GM11168 (cell line): ENCODE measurements around the gene AKAP13.

ENCODE experiments used
- in situ Hi-C: fragments of 300-500 bp; cut with MboI; formaldehyde crosslinking; loops from one replicate; pipeline ENCODE4 v1.12.0; 2022; ENCODE audit warnings: low sequenced_read_pairs; ENCODE audit not compliant: unreplicated experiment

AKAP13 gene

DNA sequence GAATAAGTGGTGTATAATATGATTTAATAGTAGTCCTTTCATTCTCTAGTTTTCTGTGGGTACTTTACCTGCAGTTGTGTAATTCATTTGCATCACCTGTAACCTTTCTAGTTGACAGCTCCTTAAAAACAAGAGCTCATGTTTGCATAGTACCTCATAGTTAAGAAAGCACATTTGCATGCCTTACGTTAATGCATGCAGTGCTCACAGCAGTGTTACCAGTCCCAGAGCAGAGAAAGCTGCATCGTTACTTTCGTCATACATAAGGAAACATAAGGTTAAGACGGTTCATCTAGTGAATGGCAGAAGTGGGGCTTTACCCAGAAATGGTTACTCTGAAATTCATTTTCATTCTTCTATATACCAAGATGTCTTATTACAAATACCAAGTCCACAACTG lies 111.3 kb downstream of the AKAP13 start:
- in situ Hi-C loops = loop anchor here (25.0 kb wide), 1 partner anchor 154 kb away; no protein-coding TSS in a partner anchor

DNA sequence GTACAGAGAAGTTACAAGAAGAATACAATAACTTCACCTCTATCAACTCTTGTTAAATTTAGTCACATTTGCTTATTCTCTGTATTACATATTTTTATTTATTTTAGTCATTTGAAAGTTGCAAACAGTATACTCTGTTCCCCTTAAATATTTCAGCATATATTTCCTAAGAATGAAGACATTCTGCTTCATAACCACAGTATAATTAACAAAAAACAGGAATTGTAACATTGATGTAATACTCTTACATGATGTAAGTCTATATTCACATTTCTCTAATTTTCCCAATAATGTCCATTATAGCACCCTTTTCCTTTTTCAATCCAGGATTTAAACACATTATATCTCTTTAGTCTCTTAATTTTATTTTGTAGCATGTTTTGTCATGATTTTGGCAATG lies 112.0 kb downstream of the AKAP13 start:
- in situ Hi-C loops = loop anchor here (25.0 kb wide), 1 partner anchor 155 kb away; no protein-coding TSS in a partner anchor

DNA sequence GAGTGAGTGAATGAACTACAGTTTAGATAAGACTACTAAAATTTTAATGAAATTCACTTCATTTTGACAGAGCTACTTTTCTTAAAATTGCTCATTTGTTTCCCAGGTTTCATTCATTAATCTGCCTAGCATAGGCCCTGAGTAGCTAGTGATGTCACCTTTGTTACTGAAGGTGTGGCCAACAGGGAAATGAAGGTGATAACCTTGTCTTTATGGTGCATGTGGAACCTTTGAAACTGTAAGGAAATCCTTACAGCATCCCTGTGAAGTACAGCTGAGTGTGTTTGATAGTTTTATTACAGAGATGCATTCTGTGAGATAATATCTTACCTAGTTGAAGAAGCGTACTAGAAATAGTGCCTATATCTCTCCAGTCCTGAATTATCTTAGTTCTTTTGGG lies 112.9 kb downstream of the AKAP13 start:
- in situ Hi-C loops = loop anchor here (25.0 kb wide), 1 partner anchor 156 kb away; no protein-coding TSS in a partner anchor

DNA sequence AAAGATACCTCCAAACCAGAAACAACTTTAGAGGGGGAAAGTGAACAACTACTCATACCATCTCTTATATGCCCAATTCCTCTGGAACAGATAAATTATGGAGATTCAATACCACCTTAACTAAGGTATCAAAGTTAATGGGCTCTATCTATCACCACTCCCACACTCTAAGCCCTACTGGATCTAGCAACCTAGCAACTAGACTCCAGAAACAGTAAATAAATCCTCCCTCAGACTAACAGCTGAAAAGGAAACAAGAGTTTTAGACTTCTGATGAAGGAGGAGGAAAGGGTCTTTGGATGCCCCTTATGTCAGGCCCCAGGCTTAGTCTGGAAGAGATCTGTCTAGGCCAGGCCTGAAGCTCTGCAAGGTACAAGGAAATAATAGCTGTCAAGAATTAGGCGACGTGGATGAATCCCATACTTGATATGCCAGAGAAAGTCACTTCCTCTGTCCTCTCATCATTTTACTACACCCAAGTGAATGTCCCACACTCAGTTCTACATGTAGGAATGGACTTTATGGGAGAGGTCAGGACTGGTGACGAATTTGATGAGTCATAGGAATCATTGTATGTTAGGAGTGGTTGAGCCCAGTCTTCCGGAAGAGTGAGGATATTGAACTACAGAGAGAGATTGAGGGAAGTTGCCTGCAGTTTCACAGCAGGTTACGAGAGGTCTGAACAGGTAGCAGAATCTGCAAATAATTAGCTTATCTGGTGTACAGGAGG lies 113.8 kb downstream of the AKAP13 start:
- in situ Hi-C loops = loop anchor here (25.0 kb wide), 1 partner anchor 157 kb away; no protein-coding TSS in a partner anchor

DNA sequence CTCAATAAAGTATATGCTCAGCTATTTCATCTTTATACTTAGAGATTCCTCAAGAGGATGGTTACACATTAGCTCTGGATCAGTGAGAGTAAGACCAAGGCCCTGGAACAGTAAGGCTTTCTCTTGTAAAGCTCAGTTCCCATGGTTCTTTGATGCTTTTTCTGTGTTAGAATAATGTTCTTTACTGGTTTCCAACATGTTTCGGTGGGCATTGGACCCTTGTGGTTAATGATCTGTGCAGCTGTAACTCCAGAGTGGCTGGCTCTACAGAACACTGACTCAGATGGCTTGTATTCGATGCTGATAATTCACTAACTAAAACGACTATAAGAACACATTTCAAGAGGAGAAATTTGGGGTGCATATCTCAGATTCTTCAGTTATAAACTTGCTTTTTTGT lies 114.7 kb downstream of the AKAP13 start:
- in situ Hi-C loops = loop anchor here (25.0 kb wide), 1 partner anchor 158 kb away; no protein-coding TSS in a partner anchor

DNA sequence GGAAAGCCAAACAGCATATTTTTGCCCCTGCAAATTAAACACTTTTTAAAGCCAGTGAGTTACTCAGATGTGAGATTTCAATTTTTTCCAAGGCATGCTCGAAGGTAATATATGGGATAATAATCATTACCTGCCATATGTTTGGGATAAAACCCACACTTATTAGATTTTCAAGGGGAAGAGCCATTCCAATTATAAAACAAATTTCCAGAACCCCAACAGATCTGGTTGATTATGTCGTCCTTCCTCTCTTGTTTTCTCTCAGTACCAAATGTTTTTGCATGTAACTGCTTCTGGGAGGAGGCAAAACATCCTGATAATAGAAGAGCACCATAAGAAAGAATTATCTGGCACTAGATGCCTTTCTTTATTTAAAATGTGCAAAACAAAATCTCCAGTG lies 115.1 kb downstream of the AKAP13 start:
- in situ Hi-C loops = loop anchor here (25.0 kb wide), 1 partner anchor 158 kb away; no protein-coding TSS in a partner anchor

DNA sequence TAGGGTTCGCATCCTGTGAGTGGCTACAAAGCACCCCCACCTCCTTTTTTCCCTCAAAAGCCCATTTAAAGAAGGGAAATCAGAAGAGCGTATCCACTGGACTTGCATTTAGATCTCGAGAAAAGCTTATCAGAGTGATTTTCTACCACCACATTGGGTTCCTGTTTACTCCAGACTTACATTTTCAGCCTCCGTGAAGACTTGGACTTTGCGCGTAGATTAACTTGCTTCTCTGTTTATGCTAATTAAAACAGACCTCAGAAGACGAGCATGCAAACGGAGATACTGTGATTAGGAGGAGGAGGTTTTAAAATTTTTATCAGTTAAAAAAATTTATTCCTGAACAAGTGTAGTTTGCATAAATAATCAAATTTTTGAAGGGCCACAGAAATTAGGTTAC lies 115.7 kb downstream of the AKAP13 start:
- in situ Hi-C loops = loop anchor here (25.0 kb wide), 1 partner anchor 159 kb away; no protein-coding TSS in a partner anchor

DNA sequence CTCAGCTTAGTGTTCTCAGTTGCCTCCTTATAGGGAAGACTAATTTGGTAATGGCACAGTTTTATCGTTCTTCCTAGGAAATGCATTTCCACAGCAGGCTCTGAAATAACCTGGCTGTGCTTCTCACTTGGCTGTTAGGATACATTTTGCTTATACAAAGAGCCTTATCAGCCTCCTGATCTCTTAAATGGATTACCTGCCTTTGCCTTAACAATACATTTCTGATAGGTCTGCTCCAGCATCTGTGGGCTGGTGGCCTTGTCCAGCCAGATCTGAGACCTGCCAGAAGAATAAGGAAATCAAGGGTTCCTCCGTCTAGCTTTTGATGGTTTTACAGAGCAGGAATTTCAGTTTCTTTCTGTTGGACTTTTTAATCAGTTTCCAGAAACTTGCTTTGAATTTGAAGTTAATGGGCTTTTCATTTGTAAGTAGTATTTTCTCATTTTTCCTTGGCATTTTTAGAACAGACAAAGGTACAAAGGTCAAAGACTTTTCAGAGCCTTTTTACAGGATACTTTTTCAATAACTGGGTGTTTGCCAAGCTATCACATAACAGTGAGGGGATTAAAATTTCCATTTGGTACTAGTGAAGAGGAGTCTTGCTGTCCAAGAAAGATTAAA lies 116.3 kb downstream of the AKAP13 start:
- in situ Hi-C loops = loop anchor here (25.0 kb wide), 1 partner anchor 159 kb away; no protein-coding TSS in a partner anchor

DNA sequence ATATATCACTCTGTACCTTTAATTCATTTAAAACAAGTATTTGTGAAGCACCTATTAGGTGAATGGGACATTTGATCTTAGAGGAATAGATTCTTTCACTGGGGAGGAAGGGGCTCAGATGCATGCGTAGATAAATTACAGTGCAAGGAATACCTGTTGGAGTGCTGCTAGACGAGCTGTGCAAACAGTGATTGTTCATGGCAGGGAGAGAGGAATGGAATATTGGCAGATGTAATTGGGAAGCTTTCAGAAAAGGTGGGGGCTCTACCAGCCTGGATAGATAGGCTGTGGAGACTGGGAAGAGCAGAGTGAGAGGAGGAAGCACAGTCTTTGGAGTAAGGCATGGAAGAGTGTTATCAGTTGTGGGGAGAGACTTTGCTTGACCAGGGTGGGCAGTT lies 116.8 kb downstream of the AKAP13 start:
- in situ Hi-C loops = loop anchor here (25.0 kb wide), 1 partner anchor 160 kb away; no protein-coding TSS in a partner anchor

DNA sequence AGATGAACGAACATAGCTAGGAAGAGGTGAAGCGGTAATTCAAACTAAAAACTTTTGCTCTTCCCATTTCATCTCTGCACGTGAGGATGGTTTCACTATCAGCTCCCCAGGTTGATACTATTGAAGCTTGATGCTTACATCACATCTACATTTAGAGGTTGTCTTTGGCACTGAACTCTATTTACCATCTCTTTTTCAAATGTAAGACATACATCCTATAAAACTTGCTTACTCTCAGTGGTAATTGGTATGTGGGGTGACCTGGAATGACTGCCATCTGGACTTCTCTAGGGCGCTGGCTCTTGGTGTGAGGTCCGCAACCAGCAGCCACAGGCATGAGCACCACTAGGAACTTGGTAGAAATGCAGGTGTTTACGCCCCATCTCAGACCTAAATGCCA lies 118.1 kb downstream of the AKAP13 start:
- in situ Hi-C loops = loop anchor here (25.0 kb wide), 1 partner anchor 161 kb away; no protein-coding TSS in a partner anchor

DNA sequence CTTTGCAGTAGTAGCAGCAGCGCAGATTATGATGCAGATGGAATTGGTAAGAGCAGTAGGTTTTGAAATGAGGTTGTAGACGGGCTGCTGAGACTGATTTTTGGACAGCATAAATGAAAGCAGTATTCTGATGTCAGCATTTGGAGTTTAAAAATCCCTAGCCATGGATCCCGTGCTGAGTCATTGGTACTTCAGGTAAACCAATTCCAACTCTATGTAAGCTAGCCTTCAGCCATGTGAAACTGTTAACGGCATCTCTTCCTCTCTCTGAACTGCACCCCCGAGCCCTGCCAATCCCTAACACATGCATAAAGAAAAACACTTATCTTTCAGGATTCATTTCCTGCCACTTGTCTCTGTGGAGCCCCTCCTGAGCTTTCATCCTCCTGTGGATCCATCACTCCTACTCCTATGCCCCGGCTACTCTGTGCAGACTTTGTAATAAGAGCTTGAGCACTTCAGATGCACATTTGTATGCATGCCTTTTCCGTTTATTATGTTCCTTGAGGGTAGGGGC lies 119.0 kb downstream of the AKAP13 start:
- in situ Hi-C loops = loop anchor here (25.0 kb wide), 1 partner anchor 162 kb away; no protein-coding TSS in a partner anchor

DNA sequence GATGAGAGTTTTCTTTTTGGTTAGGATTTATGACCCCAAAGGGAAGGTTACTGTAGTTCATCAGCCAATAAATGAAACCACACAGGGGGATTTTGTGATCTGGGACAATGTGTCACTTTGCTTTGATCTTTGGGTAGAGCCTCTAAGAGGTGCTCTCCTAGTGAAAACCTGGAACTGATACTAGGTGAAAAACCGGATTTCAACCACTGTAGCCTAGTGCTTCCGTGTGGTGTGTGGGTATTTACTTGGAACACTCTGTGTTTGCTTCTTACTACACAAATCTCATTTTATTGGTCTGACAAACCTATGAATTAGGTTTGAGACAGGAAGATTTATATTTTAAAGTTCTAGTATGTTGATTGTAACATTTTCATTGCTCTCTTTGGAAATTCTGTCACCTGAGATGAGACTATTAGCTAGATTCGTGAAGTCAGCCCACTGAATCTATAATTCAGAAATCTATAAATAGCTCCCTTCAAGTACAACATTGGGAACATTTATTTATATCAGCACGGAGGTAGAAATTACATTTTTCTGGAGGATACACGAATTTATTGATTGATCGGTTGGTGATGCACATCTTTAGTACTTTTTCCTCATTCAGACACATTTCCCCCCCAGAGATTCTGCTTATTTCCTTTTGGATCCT lies 119.8 kb downstream of the AKAP13 start:
- in situ Hi-C loops = no loop called here

DNA sequence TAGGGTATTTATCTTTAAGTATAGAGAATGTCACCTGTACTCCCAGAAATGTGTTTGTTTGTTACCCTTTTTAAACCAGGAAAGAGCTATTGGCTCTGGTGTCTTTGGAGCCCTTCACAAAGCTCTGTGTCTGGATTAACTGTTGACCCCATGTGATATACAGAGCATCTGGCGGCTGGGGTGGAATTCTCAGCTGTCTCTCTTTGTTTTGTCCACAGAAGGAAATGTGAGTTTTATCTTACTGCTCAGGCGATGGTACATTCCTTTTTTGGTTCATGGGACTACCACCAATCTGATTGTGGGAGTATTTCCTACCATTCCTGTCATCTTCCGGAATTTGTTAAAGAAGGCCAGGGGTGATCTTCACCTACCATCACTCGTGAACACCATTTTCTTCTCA lies 120.3 kb downstream of the AKAP13 start:
- in situ Hi-C loops = no loop called here

DNA sequence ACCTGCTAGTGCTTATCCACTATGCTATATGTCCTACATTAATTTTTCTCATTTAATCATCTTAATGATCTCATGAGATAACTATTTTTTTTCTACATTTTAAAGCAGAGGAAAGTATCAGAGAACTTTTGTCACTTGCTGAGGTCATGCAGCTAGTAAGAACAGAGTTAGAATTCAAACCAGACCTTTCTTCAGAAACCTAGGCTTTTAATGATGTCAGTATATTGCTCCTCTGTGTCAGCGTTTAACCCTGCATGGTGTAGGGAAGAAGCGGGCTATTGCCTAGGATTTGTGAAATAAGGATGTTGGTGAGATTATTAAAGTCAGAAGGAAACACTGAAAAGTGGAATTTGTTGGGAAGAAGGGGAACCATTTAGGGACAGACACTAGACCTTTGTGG lies 121.2 kb downstream of the AKAP13 start:
- in situ Hi-C loops = no loop called here

DNA sequence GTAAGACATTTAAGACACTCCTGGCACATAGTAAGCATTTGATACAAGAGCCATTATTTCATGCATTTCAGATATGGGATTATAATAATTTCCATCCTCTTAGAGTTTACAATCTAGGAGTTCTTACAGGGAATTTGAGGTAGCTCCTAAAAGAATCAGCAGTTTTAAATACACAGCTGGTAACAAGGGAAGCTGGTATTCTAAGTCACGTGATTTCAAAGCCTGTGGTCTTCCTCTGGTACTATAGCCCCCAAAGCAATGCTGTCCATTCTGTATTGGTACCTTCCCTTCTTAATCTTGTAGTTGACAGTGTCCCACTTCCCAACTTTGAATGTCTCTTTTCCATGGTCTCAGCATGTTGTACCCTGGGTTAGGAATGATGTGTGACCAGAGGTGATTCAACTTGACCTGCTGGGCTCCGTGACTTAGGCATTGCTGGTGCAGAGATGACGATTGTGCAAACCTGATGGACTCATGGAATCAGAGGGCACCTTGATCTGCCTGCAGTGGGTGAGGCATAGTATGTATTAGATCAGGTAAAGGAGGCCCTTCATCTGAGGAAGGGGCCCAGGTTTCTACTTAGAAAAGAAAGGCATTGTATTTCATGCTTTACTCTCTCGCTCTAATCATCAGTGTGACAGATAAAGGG lies 122.9 kb downstream of the AKAP13 start:
- in situ Hi-C loops = no loop called here

DNA sequence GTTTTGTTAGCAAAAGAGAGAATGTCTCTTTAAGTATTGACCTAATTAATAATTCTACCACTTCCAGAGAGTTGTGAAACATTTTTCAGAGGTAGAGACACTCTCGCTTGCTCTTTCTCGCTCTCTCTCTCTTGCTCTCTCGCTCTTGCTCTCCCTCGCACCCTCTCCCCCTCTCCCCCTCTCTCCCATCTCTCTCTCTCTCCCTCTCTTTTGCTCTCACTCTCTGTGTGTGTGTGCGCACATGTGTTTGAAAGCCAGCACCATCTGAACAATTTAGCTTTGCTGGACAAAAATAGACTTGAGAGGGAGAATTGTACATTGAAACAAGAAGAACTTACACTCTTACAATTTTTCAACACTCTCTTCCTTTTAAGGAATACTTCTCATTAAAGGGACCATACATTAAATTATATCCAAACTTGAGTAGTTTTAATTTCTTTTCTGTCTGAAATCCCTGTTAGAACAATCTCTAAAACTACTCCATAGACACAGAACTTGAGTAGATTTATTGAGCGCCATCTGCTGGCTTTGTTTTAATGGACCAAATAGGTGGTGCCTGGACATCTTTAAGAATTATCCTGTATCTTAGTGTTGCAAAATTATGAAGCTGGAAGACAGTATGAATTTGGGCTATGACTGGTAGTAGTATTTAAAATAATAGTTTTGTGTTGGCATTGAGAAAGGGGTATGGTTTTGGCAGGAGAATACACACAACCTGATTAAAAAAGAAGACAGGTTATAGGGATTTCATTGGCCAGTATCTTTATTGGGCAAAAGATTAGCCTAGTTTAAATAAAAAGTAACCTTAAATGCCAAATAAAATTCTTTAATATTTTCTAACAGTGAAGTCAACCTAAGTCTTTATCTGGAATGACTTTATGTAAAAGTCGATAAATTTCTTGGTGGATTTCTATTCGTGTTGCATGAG lies 124.6 kb downstream of the AKAP13 start:
- in situ Hi-C loops = no loop called here

DNA sequence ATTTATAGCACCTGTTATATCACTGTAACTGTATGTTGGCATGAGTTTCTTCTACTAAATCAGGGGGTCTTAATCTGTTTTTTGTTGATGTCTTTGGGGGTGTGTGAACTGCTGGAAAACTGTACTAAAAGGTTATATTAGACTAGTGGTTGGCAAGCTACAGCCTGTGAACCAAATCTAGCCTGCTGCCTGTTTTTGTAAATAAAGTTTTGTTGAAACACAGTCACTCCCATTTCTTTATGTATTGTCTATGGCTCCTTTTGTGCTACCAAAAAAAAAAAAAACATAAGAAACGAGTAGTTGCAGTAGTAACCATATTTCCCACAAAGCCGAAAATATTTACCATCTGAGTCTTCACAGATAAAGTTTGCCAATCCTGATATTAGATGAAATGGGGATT lies 126.7 kb downstream of the AKAP13 start:
- in situ Hi-C loops = no loop called here

DNA sequence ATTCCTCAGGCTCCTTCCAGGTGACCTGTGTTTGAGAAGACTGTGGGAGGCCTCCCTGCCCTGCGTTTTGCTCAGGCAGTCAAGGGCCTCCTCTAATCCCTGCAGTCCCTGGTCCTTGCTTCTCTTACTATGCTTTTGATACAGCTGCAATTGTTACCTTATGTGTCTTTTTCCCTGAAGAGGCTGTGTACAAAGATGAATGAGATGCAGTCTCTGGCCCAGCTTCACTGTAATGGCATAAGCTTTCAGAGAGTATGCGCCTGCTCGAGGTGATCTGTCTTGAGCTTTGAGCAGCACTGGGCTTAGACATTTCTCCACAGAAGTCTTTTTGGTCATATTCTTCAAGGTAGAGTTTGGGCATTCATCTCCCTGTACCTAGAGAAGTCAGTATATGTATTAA lies 129.6 kb downstream of the AKAP13 start:
- in situ Hi-C loops = no loop called here

DNA sequence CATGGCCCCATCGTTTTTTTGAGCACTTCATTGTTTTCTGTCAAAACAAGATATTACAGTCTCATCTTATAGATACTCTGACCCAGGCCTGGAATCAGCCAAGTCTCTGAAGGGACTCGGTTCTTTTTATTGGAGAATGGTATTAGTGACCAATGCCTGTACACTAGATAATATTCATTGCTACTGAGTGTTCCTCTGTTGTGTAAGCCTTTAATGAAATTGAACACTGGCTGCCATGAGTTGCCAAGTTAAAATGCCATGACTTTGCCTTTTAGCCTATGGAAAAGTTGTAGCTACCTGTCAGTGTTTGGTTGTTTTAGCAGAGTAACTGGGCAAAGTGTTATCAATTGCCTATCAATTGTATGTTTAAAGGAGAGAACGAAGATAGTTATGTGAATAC lies 134.0 kb downstream of the AKAP13 start:
- in situ Hi-C loops = no loop called here
